ENCODE data around the gene TSPEAR. TPM values are rescaled to one million over a fixed set of nuclear protein-coding genes. Genes with fewer than 3 reads are reported as not detected.

TSPEAR gene
- total RNA-seq, 4 donors from 2014 or later, result 0.21 to 1.3 (median 0.69) TPM

DNA sequence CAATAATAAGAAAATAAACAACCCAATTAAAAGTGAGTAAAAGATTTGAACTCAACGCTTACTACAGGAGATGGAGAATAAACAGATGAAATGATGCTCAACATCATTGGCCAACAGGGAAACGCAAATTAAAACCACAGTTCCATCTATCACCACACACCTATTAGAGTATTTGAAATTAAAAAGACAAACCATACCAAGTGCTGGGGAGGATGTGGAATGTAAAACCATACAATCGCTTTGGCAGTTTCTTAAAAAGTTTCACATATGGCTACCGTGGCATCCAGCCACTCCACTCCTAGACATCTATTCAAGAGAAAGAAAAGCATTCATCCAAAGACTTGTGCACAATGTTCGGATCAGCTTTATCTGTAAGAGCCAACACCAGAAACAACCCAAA lies 257.3 kb downstream of the TSPEAR start:
- Histone ChIP-seq H3K9me3 (no peaks in the 10 kb centered on the region), H3K4me3 (replicated peaks in 1 of 3) (no peak overlapping the region), H3K27me3 (no peaks in the 10 kb centered on the region), H3K4me1 (peaks cover 0 to 9% of the 10 kb centered on the region in 2 donors), H3K27ac (no peak overlapping the region), H3K36me3 (no peaks in the 10 kb centered on the region)
- TF ChIP-seq, protein P1, sequence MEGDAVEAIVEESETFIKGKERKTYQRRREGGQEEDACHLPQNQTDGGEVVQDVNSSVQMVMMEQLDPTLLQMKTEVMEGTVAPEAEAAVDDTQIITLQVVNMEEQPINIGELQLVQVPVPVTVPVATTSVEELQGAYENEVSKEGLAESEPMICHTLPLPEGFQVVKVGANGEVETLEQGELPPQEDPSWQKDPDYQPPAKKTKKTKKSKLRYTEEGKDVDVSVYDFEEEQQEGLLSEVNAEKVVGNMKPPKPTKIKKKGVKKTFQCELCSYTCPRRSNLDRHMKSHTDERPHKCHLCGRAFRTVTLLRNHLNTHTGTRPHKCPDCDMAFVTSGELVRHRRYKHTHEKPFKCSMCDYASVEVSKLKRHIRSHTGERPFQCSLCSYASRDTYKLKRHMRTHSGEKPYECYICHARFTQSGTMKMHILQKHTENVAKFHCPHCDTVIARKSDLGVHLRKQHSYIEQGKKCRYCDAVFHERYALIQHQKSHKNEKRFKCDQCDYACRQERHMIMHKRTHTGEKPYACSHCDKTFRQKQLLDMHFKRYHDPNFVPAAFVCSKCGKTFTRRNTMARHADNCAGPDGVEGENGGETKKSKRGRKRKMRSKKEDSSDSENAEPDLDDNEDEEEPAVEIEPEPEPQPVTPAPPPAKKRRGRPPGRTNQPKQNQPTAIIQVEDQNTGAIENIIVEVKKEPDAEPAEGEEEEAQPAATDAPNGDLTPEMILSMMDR (IDR thresholded peaks at IDR 0.05), result no peak
- no peak for TF ChIP-seq POLR2A (IDR thresholded peaks at IDR 0.05)
- no peak for DNase-seq
- 82 to 94% methylated on average over 5 of the region's 5 CpGs for WGBS, 2 donors
- intact Hi-C loops (cut with DNase I), result no loop called here

DNA sequence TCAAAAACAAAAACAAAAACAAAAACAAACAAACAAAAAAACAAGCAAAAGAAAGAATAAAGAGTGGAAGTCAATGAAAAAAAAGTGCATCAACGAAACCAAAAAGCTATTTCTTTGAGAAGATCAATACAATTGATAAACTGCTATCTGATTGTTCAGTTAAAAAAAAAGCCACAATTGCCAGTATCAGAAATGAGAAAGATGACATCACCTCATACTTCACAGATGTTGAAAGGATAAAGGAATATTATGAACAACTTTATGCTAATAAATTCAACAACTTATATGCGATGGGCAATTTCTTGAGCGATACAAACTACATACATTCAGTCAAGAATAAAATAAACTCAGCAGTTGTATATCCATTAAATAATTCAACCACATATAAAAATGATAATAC lies 258.3 kb downstream of the TSPEAR start:
- Histone ChIP-seq H3K27me3 (no peaks in the 10 kb centered on the region), H3K4me1 (peaks cover 0 to 9% of the 10 kb centered on the region in 2 donors), H3K4me3 (replicated peaks in 1 of 3) (no peak overlapping the region), H3K27ac (no peak overlapping the region), H3K36me3 (no peaks in the 10 kb centered on the region), H3K9me3 (no peaks in the 10 kb centered on the region)
- no peak for TF ChIP-seq POLR2A (IDR thresholded peaks at IDR 0.05)
- TF ChIP-seq, protein P1 (IDR thresholded peaks at IDR 0.05), result no peak
- intact Hi-C loops (cut with DNase I), result no loop called here
- 91 to 96% methylated on average over 3 of the region's 3 CpGs for WGBS, 2 donors
- no peak for DNase-seq

DNA sequence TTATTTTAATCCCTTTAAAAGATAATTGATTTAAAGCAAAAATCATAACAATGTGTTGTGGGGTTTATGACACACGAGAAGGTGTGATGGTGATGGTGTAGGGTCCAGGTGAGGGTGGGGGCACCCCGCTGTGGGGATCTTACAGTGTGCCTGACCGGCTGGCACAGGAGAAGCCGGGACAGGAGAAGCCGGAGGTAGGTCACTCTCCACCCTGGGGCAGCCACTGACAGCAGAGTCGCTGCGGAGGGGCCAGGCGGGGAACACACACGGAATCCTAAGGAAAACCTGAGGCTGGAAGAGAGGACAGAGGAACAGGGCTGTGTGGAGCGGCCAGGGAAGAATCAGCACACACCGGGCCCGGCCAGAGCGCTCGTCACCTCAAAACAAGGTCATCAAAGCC lies 260.4 kb downstream of the TSPEAR start:
- Histone ChIP-seq H3K27ac (no peak overlapping the region), H3K36me3 (no peaks in the 10 kb centered on the region), H3K27me3 (no peaks in the 10 kb centered on the region), H3K4me3 (replicated peaks in 1 of 3) (no peak overlapping the region), H3K9me3 (no peaks in the 10 kb centered on the region), H3K4me1 (peaks cover 0 to 5% of the 10 kb centered on the region in 2 donors)
- no peak for DNase-seq
- WGBS, 2 donors, result 80 to 87% methylated on average over 14 of the region's 14 CpGs
- intact Hi-C loops (cut with DNase I), result no loop called here
- TF ChIP-seq, protein P1 (IDR thresholded peaks at IDR 0.05), result no peak
- no peak for TF ChIP-seq POLR2A (IDR thresholded peaks at IDR 0.05)

DNA sequence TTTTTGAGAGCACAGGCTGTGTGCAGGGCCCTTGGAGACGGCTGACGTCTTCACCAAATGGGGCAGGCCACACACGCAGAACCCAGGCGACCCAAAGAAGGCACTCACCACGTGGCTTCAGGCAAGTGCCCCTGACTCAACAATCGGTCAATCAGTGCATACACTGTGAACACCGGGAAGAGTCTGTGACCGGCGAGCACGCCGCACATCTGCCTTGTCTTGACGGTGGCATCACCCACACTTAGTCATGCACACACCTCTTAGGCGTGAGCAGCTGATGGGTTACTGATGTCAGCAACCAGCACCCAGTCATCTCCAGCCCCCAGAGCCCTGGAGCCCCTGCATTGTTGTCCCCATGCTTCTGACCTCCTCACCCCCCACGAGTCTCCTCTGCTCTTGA lies 261.0 kb downstream of the TSPEAR start:
- Histone ChIP-seq H3K27ac (no peak overlapping the region), H3K4me1 (peaks cover 0 to 2% of the 10 kb centered on the region in 2 donors), H3K4me3 (replicated peaks in 1 of 3) (no peak overlapping the region), H3K27me3 (no peaks in the 10 kb centered on the region), H3K36me3 (no peaks in the 10 kb centered on the region), H3K9me3 (no peaks in the 10 kb centered on the region)
- DNase-seq, result no peak
- intact Hi-C loops (cut with DNase I), result no loop called here
- TF ChIP-seq, protein P1 (IDR thresholded peaks at IDR 0.05), result no peak
- TF ChIP-seq POLR2A (IDR thresholded peaks at IDR 0.05), result no peak
- WGBS, 2 donors, result 63 to 75% methylated on average over 1 to 10 of the region's 14 CpGs

DNA sequence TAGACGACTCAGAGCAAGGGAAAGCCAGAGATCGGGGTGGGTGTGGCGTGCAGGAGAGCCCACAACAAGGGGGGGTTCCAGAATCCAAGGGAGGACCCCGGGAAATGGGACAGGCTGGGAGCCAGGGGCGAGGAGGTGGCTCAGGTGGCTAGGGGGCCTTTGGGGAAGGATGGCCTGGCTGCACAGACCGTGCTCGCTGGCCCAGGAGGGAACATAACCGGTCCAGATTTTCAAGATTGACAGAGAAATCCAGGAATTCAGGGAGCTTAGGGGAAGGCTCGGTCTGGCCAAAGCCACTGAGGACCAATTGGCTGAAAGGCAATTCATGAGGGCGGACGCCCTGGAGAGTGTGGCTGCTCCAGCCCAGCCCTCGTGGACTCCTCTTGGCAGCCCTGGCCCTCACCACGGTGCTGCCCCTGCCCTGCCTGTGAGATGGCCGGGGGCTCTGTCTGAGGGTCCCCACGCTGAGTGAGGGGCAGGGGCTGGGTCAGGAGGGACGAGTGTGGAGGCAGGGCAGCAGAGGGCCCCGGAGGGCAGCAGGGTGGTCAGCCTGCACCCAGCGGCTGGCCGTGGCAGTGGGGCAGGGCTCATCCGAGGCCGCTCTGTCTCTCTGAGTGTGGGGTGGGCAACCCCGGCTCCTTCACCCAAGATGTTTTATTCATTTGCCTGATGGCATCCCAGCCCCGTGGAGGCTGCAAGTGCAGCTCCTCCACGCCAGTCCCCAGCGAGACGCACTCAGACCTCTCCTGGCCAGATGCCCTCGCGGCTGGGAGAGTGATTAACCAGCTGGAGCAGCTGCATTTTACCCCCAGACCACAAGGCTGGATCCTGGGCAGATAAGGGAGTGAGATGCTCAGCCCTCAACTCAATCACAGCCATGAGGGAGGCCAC lies 261.7 kb downstream of the TSPEAR start:
- TF ChIP-seq POLR2A (IDR thresholded peaks at IDR 0.05), result no peak
- TF ChIP-seq, protein P1 (IDR thresholded peaks at IDR 0.05), result no peak
- H3K36me3 ChIP-seq, result no peaks in the 10 kb centered on the region
- H3K4me3 ChIP-seq (replicated peaks in 1 of 3), result no peak overlapping the region
- DNase-seq, result no peak
- H3K9me3 ChIP-seq, result no peaks in the 10 kb centered on the region
- H3K27me3 ChIP-seq, result no peaks in the 10 kb centered on the region
- H3K4me1 ChIP-seq, result no peaks in the 10 kb centered on the region
- WGBS, 2 donors, result 60% methylated on average over 17 to 20 of the region's 28 CpGs
- intact Hi-C loops (cut with DNase I), result no loop called here
- no peak overlapping the region for H3K27ac ChIP-seq

Data from thyroid gland (tissue), 4 donors.